ENCODE data around the gene KLHL1.

Gene KLHL1

GRCh38 chr13:69872321-69873047, 235.8 kb downstream of the KLHL1 start:
- no peak for DNase-seq (ENCODE audit: low read depth in 2 of 2)

GRCh38 chr13:69866555-69866954, 241.7 kb downstream of the KLHL1 start:
- no peak for DNase-seq (ENCODE audit: low read depth in 2 of 2)

- no peak for DNase-seq (ENCODE audit: low read depth in 2 of 2)
These were observed 250.9 kb downstream of the KLHL1 start for GRCh38 chr13:69857183-69857821.

- no peak for DNase-seq (ENCODE audit: low read depth in 2 of 2)
These were observed 251.9 kb downstream of the KLHL1 start for GRCh38 chr13:69856331-69856730.

GRCh38 chr13:69828527-69828926, 279.7 kb downstream of the KLHL1 start:
- DNase-seq (ENCODE audit: low read depth in 2 of 2) = no peak

GRCh38 chr13:69820180-69820579, 288.1 kb downstream of the KLHL1 start:
- no peak for DNase-seq (ENCODE audit: low read depth in 2 of 2)

- DNase-seq (ENCODE audit: low read depth in 2 of 2) = no peak
These were observed 290.9 kb downstream of the KLHL1 start for GRCh38 chr13:69817333-69817869.

GRCh38 chr13:69809152-69809551, 299.1 kb downstream of the KLHL1 start:
- no peak for DNase-seq (ENCODE audit: low read depth in 2 of 2)

GRCh38 chr13:69796256-69796655, 312.0 kb downstream of the KLHL1 start:
- no peak for DNase-seq (ENCODE audit: low read depth in 2 of 2)

- DNase-seq (ENCODE audit: low read depth in 2 of 2) = no peak
These were observed 314.3 kb downstream of the KLHL1 start for GRCh38 chr13:69793783-69794453.

- no peak for DNase-seq (ENCODE audit: low read depth in 2 of 2)
These were observed 331.3 kb downstream of the KLHL1 start for GRCh38 chr13:69776937-69777336.

GRCh38 chr13:69769608-69770007, 338.6 kb downstream of the KLHL1 start:
- no peak for DNase-seq (ENCODE audit: low read depth in 2 of 2)

- DNase-seq (ENCODE audit: low read depth in 2 of 2) = no peak
These were observed 346.7 kb downstream of the KLHL1 start for GRCh38 chr13:69761581-69761980.

GRCh38 chr13:69755101-69755500, 353.2 kb downstream of the KLHL1 start:
- no peak for DNase-seq (ENCODE audit: low read depth in 2 of 2)

GRCh38 chr13:69751259-69751658, 357.0 kb downstream of the KLHL1 start:
- no peak for DNase-seq (ENCODE audit: low read depth in 2 of 2)

GRCh38 chr13:69737129-69737935, 370.9 kb downstream of the KLHL1 start:
- DNase-seq (ENCODE audit: low read depth in 2 of 2) = no peak

- no peak for DNase-seq (ENCODE audit: low read depth in 2 of 2)
These were observed 386.6 kb downstream of the KLHL1 start for GRCh38 chr13:69721631-69722030.

- DNase-seq (ENCODE audit: low read depth in 2 of 2) = no peak
These were observed 387.8 kb downstream of the KLHL1 start for GRCh38 chr13:69720278-69720983.

- no peak for DNase-seq (ENCODE audit: low read depth in 2 of 2)
These were observed 401.4 kb downstream of the KLHL1 start for GRCh38 chr13:69706807-69707206.

GRCh38 chr13:69704311-69704710, 403.9 kb downstream of the KLHL1 start:
- DNase-seq (ENCODE audit: low read depth in 2 of 2) = peak; percentile 1 to 5

GRCh38 chr13:69690999-69691398, 417.3 kb downstream of the KLHL1 start:
- DNase-seq (ENCODE audit: low read depth in 2 of 2) = no peak
